Measurements from ENCODE around the gene NREP.

GRCh38 chr5:111775224-111775623 is 18.2 kb upstream of the NREP start:
- TF ChIP-seq POLR2AphosphoS5 (IDR thresholded peaks at IDR 0.05; ENCODE audit: borderline replicate concordance, low read depth, low read length) (no peak), FOXP2 (optimal IDR thresholded peaks at IDR 0.05; ENCODE audit: control extremely low read depth, extremely low read length, insufficient read depth) (no peak)

Measured in SK-N-MC (cell line).